Suprapubic skin (tissue), 4 donors: ENCODE data around the gene TEC. TPM values are rescaled to one million over a fixed set of nuclear protein-coding genes. Genes with fewer than 3 reads are reported as not detected.
"Not testable (repeated sequence)": the region's sequence is repeated elsewhere in the genome, so short reads cannot be mapped to it uniquely, and the experiment has no call there.

ENCODE experiments used
- DNase-seq, 2 donors: peaks; one replicate each; pipeline ENCODE4 v3.0.0-alpha.2; 2019; ENCODE audit warnings: low spot score in 2 of 2
- H3K27ac ChIP-seq: fragments of 200-600 bp; sonication (generic); one replicate; pipeline ENCODE4 v1.5.1; 2019
- H3K27me3 ChIP-seq: fragments of 200-600 bp; sonication (generic); one replicate; pipeline ENCODE4 v1.5.1; 2019
- H3K36me3 ChIP-seq: fragments of 200-600 bp; sonication (generic); one replicate; pipeline ENCODE4 v1.5.1; 2019
- H3K4me1 ChIP-seq: fragments of 200-600 bp; sonication (generic); one replicate; pipeline ENCODE4 v1.5.1; 2019
- H3K4me3 ChIP-seq: fragments of 200-600 bp; sonication (generic); one replicate; pipeline ENCODE4 v1.5.1; 2019; ENCODE audit warnings: mild to moderate bottlenecking
- H3K9me3 ChIP-seq: fragments of 200-600 bp; sonication (generic); one replicate; pipeline ENCODE4 v1.5.1; 2019
- EP300 ChIP-seq: sonication (generic); formaldehyde crosslinking; IDR thresholded peaks from one replicate; pipeline ENCODE4 v1.6.1; 2017; ENCODE audit warnings: antibody characterized with exemption
- POLR2A ChIP-seq, 2 donors: fragments of 450-650 bp; IDR thresholded peaks; one replicate each; pipeline ENCODE4 v1.6.1; 2017; ENCODE audit warnings: antibody characterized with exemption in 2 of 2, mild to moderate bottlenecking in 2 of 2, moderate library complexity in 2 of 2
- POLR2AphosphoS5 ChIP-seq, 3 donors: sonication (generic); formaldehyde crosslinking; IDR thresholded peaks; one replicate each; pipeline ENCODE4 v1.6.1; 2017; ENCODE audit warnings: antibody characterized with exemption in 3 of 3
- WGBS: methylation state at CpG from one replicate; pipeline ENCODE4 v1.1.5; 2018; 5-methylcytosine and 5-hydroxymethylcytosine counted together
- total RNA-seq, 4 donors: library from RNA; depleted of rRNA; stranded (reverse); fragments of >200 nt; gene quantifications; one replicate each; pipeline ENCODE4 v1.1.0, GENCODE V29; 2016
- TF ChIP-seq, protein P1 (sequence below), 2 donors: fragments of 200-600 bp in 1 of 2; fragments of 450-650 bp in 1 of 2; sonication (generic) in 1 of 2; IDR thresholded peaks; one replicate each; pipeline ENCODE4 v1.5.1; 2016 to 2019; ENCODE audit warnings: antibody characterized with exemption in 2 of 2, mild to moderate bottlenecking in 1 of 2, moderate library complexity in 1 of 2

Gene TEC
- total RNA-seq, 4 donors from 2014 or later, result 4.1 to 18.8 (median 7.2) TPM

DNA sequence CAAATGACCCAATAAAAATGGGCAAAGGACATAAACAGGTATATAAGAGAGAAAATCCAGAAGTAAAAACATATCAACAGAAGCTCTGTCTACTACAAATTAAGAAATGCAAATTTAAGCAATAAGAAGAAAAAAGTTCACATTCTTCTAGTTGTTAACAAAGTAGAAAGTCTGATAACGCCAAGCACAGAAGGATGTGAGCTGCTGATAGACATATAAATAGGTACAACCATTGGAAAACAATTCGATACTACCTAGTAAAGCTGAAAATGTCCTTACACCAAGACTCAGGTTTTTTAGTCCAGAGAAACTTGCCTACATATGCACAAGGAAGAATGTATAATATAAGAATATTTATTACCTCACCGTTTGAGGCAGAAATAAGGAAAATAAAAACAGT, 35.9 kb upstream of the TEC start:
- no peaks in the 10 kb centered on the region for H3K27me3 ChIP-seq
- no peak overlapping the region for H3K27ac ChIP-seq
- no peak overlapping the region for H3K4me3 ChIP-seq
- no peaks in the 10 kb centered on the region for H3K9me3 ChIP-seq
- DNase-seq, result no peak
- 84% methylated on average over 3 of the region's 3 CpGs for WGBS
- no peaks in the 10 kb centered on the region for H3K4me1 ChIP-seq
- H3K36me3 ChIP-seq, result no peaks in the 10 kb centered on the region
- no peak for TF ChIP-seq EP300

DNA sequence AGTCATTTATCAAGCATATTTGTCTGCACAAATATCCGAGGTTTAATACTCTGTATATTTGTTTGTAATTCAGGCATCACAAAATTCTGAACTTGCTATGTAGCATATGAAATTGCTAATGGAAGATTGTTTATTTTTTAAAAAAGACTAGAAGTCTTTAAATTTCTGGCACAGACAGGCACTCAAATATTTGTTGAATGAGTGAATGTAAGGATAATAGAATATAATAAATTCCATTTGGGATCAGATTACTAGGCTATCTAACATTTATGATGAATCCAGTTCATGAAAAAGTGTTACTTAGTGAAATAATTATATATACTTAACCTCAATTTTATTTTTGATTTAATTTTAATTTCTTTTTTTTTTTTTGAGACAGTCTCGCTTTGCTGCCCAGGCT, 30.4 kb upstream of the TEC start:
- 77% methylated on average over 2 of the region's 2 CpGs for WGBS
- H3K9me3 ChIP-seq, result no peaks in the 10 kb centered on the region
- no peak overlapping the region for H3K4me3 ChIP-seq
- no peaks in the 10 kb centered on the region for H3K36me3 ChIP-seq
- DNase-seq, result no peak
- H3K27ac ChIP-seq, result no peak overlapping the region
- H3K27me3 ChIP-seq, result no peaks in the 10 kb centered on the region
- H3K4me1 ChIP-seq, result no peaks in the 10 kb centered on the region
- no peak for TF ChIP-seq POLR2A (IDR thresholded peaks at IDR 0.05)

DNA sequence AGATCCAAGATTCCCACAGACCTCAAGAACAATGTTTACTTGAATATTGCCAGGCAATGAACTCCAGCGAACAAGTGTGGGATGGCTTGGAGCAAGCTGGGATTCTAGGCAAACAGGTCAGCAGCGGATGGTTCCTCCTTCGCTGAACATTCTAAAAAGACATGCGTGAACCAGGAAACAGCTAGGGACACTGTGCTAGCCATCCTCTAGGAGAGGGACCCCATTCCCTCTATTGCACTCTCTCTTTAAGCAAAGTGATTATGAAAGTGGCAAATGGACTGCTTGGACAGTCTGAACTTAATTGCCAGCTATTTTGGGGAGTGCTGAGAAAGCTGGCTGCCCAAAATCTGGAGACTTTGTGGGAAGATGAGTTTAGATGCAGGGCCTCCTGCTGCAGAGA, 29.9 kb upstream of the TEC start:
- WGBS, result 90% methylated on average over 4 of the region's 4 CpGs
- no peak overlapping the region for H3K27ac ChIP-seq
- no peak overlapping the region for H3K4me3 ChIP-seq
- H3K27me3 ChIP-seq, result no peaks in the 10 kb centered on the region
- TF ChIP-seq EP300 (no peak), POLR2A (IDR thresholded peaks at IDR 0.05) (no peak), POLR2AphosphoS5 (IDR thresholded peaks at IDR 0.05) (no peak)
- TF ChIP-seq, protein P1, sequence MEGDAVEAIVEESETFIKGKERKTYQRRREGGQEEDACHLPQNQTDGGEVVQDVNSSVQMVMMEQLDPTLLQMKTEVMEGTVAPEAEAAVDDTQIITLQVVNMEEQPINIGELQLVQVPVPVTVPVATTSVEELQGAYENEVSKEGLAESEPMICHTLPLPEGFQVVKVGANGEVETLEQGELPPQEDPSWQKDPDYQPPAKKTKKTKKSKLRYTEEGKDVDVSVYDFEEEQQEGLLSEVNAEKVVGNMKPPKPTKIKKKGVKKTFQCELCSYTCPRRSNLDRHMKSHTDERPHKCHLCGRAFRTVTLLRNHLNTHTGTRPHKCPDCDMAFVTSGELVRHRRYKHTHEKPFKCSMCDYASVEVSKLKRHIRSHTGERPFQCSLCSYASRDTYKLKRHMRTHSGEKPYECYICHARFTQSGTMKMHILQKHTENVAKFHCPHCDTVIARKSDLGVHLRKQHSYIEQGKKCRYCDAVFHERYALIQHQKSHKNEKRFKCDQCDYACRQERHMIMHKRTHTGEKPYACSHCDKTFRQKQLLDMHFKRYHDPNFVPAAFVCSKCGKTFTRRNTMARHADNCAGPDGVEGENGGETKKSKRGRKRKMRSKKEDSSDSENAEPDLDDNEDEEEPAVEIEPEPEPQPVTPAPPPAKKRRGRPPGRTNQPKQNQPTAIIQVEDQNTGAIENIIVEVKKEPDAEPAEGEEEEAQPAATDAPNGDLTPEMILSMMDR (IDR thresholded peaks at IDR 0.05), result no peak
- no peak for DNase-seq
- no peaks in the 10 kb centered on the region for H3K4me1 ChIP-seq
- no peaks in the 10 kb centered on the region for H3K36me3 ChIP-seq
- no peaks in the 10 kb centered on the region for H3K9me3 ChIP-seq

DNA sequence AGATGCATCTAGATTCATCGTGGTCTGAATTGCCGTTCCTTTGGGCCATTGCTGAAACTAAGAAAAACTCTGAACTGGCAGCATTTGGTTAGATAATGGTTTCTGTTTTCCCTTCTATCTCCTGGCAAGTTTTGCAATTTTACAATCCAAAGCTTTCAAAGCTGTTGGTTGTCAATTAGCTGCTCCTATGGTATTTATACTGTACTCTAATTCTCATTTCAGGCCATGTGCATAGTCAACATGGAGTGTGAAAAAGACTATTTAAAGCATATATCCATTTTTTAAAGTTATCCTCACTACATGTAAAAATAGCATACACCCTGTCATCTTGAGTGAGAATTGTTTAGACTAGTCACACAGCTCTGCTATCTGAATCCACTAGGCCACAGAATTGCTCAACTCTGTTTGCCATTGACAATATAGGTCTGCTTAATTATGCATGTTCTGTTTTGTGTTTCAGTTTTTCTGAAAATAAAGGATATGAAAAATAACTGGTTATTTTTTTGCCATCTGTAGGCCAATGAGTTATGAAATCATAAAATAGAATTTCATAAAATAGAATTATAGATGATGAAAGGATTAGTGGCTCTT, 27.7 kb upstream of the TEC start:
- Histone ChIP-seq H3K4me1 (no peaks in the 10 kb centered on the region), H3K4me3 (no peak overlapping the region), H3K9me3 (no peaks in the 10 kb centered on the region), H3K36me3 (no peaks in the 10 kb centered on the region), H3K27me3 (no peaks in the 10 kb centered on the region), H3K27ac (no peak overlapping the region)
- 90% methylated on average over 2 of the region's 2 CpGs for WGBS
- TF ChIP-seq POLR2A (IDR thresholded peaks at IDR 0.05), result no peak
- TF ChIP-seq, protein P1 (IDR thresholded peaks at IDR 0.05), result no peak
- no peak for TF ChIP-seq POLR2AphosphoS5 (IDR thresholded peaks at IDR 0.05)
- no peak for TF ChIP-seq EP300
- DNase-seq, result no peak

DNA sequence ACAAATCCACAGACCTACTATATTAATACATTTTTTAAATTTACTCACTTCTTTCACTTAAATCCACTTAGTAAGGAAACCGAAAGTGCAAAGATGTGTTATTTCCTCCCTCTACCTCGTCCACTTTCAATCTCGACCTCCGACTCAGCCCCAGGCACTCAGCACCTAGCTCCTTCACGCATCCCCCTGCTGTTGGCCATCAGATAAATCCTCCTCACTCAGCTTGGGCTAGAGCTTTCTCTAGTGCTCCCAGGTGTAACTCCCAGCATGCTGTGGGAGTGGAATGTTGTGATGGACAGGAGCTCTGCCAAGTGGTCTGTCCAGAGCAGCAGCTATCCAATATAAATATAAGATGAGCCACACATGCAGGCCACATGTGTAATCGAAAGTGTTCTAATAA, 26.7 kb upstream of the TEC start:
- H3K36me3 ChIP-seq, result no peaks in the 10 kb centered on the region
- H3K4me3 ChIP-seq, result no peak overlapping the region
- H3K27ac ChIP-seq, result no peak overlapping the region
- H3K9me3 ChIP-seq, result no peaks in the 10 kb centered on the region
- no peak for DNase-seq
- WGBS, result 77% methylated on average over 6 of the region's 6 CpGs
- H3K27me3 ChIP-seq, result no peaks in the 10 kb centered on the region
- TF ChIP-seq, protein P1 (IDR thresholded peaks at IDR 0.05), result no peak
- no peak for TF ChIP-seq POLR2AphosphoS5 (IDR thresholded peaks at IDR 0.05)
- no peak for TF ChIP-seq EP300
- no peak for TF ChIP-seq POLR2A (IDR thresholded peaks at IDR 0.05)
- H3K4me1 ChIP-seq, result no peaks in the 10 kb centered on the region

DNA sequence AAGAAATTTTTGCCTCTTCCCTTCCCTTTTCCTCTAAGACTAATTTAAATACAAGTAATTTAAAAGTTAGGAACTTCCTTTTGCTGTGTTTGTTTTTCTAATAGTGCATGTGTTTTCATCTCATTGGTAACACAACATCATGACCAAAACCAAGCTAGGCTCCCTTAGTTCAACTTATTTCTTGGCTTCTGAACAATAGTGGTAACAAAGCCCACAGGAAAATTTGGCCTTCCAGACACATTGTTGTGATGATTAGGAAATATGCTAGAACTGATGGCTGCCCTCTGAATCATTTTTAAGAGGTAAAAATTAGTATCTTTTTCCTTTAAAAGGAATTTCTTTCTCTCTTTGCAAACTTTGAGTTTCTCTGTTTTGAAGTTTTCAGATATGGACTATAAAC, 25.5 kb upstream of the TEC start:
- TF ChIP-seq POLR2AphosphoS5 (IDR thresholded peaks at IDR 0.05) (no peak), POLR2A (IDR thresholded peaks at IDR 0.05) (no peak), EP300 (no peak)
- TF ChIP-seq, protein P1 (IDR thresholded peaks at IDR 0.05), result no peak
- Histone ChIP-seq H3K4me1 (no peaks in the 10 kb centered on the region), H3K27ac (no peak overlapping the region), H3K4me3 (no peak overlapping the region), H3K36me3 (no peaks in the 10 kb centered on the region), H3K9me3 (no peaks in the 10 kb centered on the region), H3K27me3 (no peaks in the 10 kb centered on the region)
- DNase-seq, result no peak

DNA sequence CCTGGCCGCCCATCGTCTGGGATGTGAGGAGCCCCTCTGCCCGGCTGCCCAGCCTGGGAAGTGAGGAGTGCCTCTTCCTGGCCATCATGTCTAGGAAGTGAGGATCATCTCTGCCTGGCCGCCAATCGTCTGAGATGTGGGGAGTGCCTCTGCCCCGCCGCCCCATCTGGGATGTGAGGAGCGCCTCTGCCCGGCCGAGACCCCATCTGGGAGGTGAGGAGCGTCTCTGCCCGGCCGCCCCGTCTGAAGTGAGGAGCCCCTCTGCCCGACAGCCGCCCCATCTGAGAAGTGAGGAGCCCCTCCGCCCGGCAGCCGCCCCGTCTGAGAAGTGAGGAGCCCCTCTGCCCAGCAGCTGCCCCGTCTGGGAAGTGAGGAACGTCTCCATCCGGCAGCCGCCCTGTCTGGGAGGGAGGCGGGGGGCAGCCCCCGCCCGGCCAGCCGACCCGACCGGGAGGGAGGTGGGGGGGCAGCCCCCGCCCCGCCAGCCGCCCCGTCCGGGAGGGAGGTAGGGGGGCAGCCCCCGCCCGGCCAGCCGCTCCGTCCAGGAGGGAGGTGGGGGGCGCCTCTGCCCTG, 22.7 kb upstream of the TEC start:
- not testable (repeated sequence) for H3K27me3 ChIP-seq, H3K36me3 ChIP-seq, DNase-seq, H3K9me3 ChIP-seq, H3K4me1 ChIP-seq, H3K27ac ChIP-seq, H3K4me3 ChIP-seq
- 98% methylated on average over 11 of the region's 40 CpGs for WGBS
